HEK293 (cell line): ENCODE measurements around the gene TMEM255B.
A peak's percentile ranks its signal among the peaks of the same experiment; 100 is the strongest.

Source experiments
- CTCF ChIA-PET: fragments of 350-600 bp; formaldehyde crosslinking; extraction: SDS; loops from one replicate; lab custom pipeline; 2021; ENCODE audit warnings: antibody characterized with exemption; lab: Yijun Ruan, JAX
- POLR2A ChIA-PET: fragments of 300-600 bp; formaldehyde crosslinking; extraction: SDS; loops from one replicate; lab custom pipeline; 2020; ENCODE audit warnings: antibody characterized with exemption, inconsistent platforms; lab: Yijun Ruan, JAX
- H3K27ac ChIP-seq: fragments of 200-500 bp; sonication (Bioruptor generic); 2 replicates; pipeline ENCODE4 v1.5.1; 2014; ENCODE audit warnings: low read depth, low read length, control low read depth, inconsistent platforms; ENCODE audit errors: extremely low read depth
- H3K36me3 ChIP-seq, 2 experiments: fragments of 200-500 bp in 1 of 2; sonication (Bioruptor generic) in 1 of 2; 1 replicate in 1 of 2; 2 replicates in 1 of 2; pipeline ENCODE4 v1.5.1; 2014 to 2017; ENCODE audit warnings: inconsistent platforms in 2 of 2, low read length in 2 of 2; ENCODE audit not compliant: control insufficient read depth in 2 of 2, insufficient read depth in 1 of 2
- H3K4me1 ChIP-seq: fragments of 200-500 bp; sonication (Bioruptor generic); 2 replicates; pipeline ENCODE4 v1.5.1; 2014; ENCODE audit warnings: mild to moderate bottlenecking, low read length, inconsistent platforms; ENCODE audit not compliant: control insufficient read depth, insufficient read depth
- H3K4me3 ChIP-seq: 2 replicates; pipeline ENCODE4 v1.5.1; 2011; ENCODE audit warnings: low read depth, mild to moderate bottlenecking, control low read depth, low read length, moderate library complexity
- H3K9me3 ChIP-seq: fragments of 200-500 bp; sonication (Bioruptor generic); 2 replicates; pipeline ENCODE4 v1.5.1; 2014; ENCODE audit warnings: low read depth, low read length, inconsistent platforms; ENCODE audit not compliant: control insufficient read depth, insufficient read depth
- GLIS1 ChIP-seq: fragments of 450-650 bp; formaldehyde crosslinking; IDR thresholded peaks from 2 replicates; pipeline ENCODE4 v1.5.1; 2016; ENCODE audit warnings: missing biosample characterization, missing genetic modification characterization
- OVOL3 ChIP-seq: fragments of 450-650 bp; formaldehyde crosslinking; IDR thresholded peaks from 2 replicates; pipeline ENCODE4 v1.5.1; 2016; ENCODE audit warnings: missing biosample characterization, missing genetic modification characterization
- PRDM10 ChIP-seq: fragments of 450-650 bp; formaldehyde crosslinking; IDR thresholded peaks from 2 replicates; pipeline ENCODE4 v1.5.1; 2016; ENCODE audit warnings: missing biosample characterization, missing genetic modification characterization
- TRIM28 ChIP-seq: IDR thresholded peaks from 2 replicates; pipeline ENCODE4 v1.6.1; 2011; ENCODE audit warnings: low read length, control low read depth, borderline replicate concordance
- ZBTB11 ChIP-seq: fragments of 450-650 bp; formaldehyde crosslinking; conservative IDR thresholded peaks from 2 replicates; pipeline ENCODE4 v1.5.1; 2016; ENCODE audit warnings: low read depth, missing biosample characterization, missing genetic modification characterization
- ZBTB6 ChIP-seq: fragments of 450-650 bp; formaldehyde crosslinking; IDR thresholded peaks from 2 replicates; pipeline ENCODE4 v1.5.1; 2017; ENCODE audit warnings: missing biosample characterization, missing genetic modification characterization
- ZFHX2 ChIP-seq: fragments of 450-650 bp; formaldehyde crosslinking; conservative IDR thresholded peaks from 2 replicates; pipeline ENCODE4 v1.5.1; 2016; ENCODE audit warnings: missing biosample characterization, missing genetic modification characterization
- ZFP3 ChIP-seq: fragments of 450-650 bp; formaldehyde crosslinking; IDR thresholded peaks from 2 replicates; pipeline ENCODE4 v1.5.1; 2016; ENCODE audit warnings: low read depth, missing biosample characterization, missing genetic modification characterization
- ZFP37 ChIP-seq: fragments of 450-650 bp; formaldehyde crosslinking; IDR thresholded peaks from 2 replicates; pipeline ENCODE4 v1.5.1; 2016; ENCODE audit warnings: missing biosample characterization, missing genetic modification characterization
- ZNF112 ChIP-seq: fragments of 450-650 bp; formaldehyde crosslinking; IDR thresholded peaks from 2 replicates; pipeline ENCODE4 v1.5.0; 2017; ENCODE audit warnings: missing biosample characterization, missing genetic modification characterization
- ZNF155 ChIP-seq: fragments of 450-650 bp; formaldehyde crosslinking; IDR thresholded peaks from 2 replicates; pipeline ENCODE4 v1.5.1; 2016; ENCODE audit warnings: missing biosample characterization, missing genetic modification characterization
- ZNF274 ChIP-seq, 2 experiments: fragments of 200-500 bp in 1 of 2; fragments of 450-650 bp in 1 of 2; sonication (Bioruptor generic) in 1 of 2; formaldehyde crosslinking in 1 of 2; IDR thresholded peaks; 2 replicates each; pipeline versions ENCODE4 v1.5.1 to v1.6.1; 2014 to 2016; ENCODE audit warnings: borderline replicate concordance in 1 of 2, inconsistent platforms in 1 of 2, low read length in 1 of 2, missing biosample characterization in 1 of 2, missing genetic modification characterization in 1 of 2
- ZNF341 ChIP-seq: fragments of 450-650 bp; formaldehyde crosslinking; IDR thresholded peaks from 2 replicates; pipeline ENCODE4; 2016; ENCODE audit warnings: low read depth, missing biosample characterization, missing genetic modification characterization
- ZNF449 ChIP-seq: fragments of 450-650 bp; formaldehyde crosslinking; IDR thresholded peaks from 2 replicates; pipeline ENCODE4 v1.5.1; 2017; ENCODE audit warnings: missing biosample characterization, mild to moderate bottlenecking, missing genetic modification characterization, moderate library complexity
- ZNF473 ChIP-seq: fragments of 450-650 bp; formaldehyde crosslinking; IDR thresholded peaks from 2 replicates; pipeline ENCODE4 v1.5.1; 2017; ENCODE audit warnings: missing biosample characterization, missing genetic modification characterization
- ZNF561 ChIP-seq: fragments of 450-650 bp; IDR thresholded peaks from 2 replicates; pipeline ENCODE4 v1.5.1; 2018; ENCODE audit warnings: missing biosample characterization, missing genetic modification characterization, borderline replicate concordance
- ZNF654 ChIP-seq: fragments of 450-650 bp; formaldehyde crosslinking; IDR thresholded peaks from 2 replicates; pipeline ENCODE4 v1.5.1; 2016; ENCODE audit warnings: low read depth, missing biosample characterization, missing genetic modification characterization
- ZNF658 ChIP-seq: fragments of 450-650 bp; formaldehyde crosslinking; IDR thresholded peaks from 2 replicates; pipeline ENCODE4; 2016; ENCODE audit warnings: missing biosample characterization, missing genetic modification characterization
- ZNF704 ChIP-seq: fragments of 450-650 bp; formaldehyde crosslinking; IDR thresholded peaks from 2 replicates; pipeline ENCODE4 v1.5.1; 2016; ENCODE audit warnings: missing biosample characterization, missing genetic modification characterization

The TMEM255B gene

GRCh38 chr13:113834496-113835200 is 75.6 kb downstream of the TMEM255B start (continued):
- TF ChIP-seq ZNF274 (IDR thresholded peaks at IDR 0.05; ENCODE audit: low read length) (no peak), ZNF274 (tag by site-specific recombination; IDR thresholded peaks at IDR 0.05; ENCODE audit: borderline replicate concordance) (no peak), PRDM10 (tag by site-specific recombination) (no peak), OVOL3 (no peak), ZNF473 (tag by site-specific recombination) (no peak), ZNF449 (tag by site-specific recombination) (no peak), ZBTB11 (tag by site-specific recombination) (no peak)

GRCh38 chr13:113835461-113836270 is 76.6 kb downstream of the TMEM255B start:
- ChIA-PET CTCF (no interaction called here), POLR2A (no interaction called here)
- Histone ChIP-seq H3K9me3 (no peaks in the 10 kb centered on the region), H3K27ac (no peak overlapping the region), H3K4me3 (no peak overlapping the region), H3K36me3 (peaks cover 0 to 16% of the 10 kb centered on the region in 2 experiments; a peak in 1 of 3 replicates), H3K4me1 (peaks cover 7% of the 10 kb centered on the region)
- no peak for TF ChIP-seq PRDM10 (tag by site-specific recombination)
- peak; percentile 98 for TF ChIP-seq ZNF341 (tag by site-specific recombination)
- no peak for TF ChIP-seq ZBTB6 (tag by site-specific recombination)
- TF ChIP-seq ZNF112 (tag by site-specific recombination), result no peak
- TF ChIP-seq TRIM28, result no peak
- peak; percentile 49 for TF ChIP-seq ZFHX2 (tag by site-specific recombination)
- TF ChIP-seq ZNF654, result no peak
- TF ChIP-seq ZNF561 (tag by site-specific recombination), result no peak
- no peak for TF ChIP-seq ZNF658 (tag by site-specific recombination)
- no peak for TF ChIP-seq ZFP3
- TF ChIP-seq GLIS1 (tag by site-specific recombination), result peak; percentile 25; the same call in 1 of the 2 replicates
- no peak for TF ChIP-seq ZFP37 (tag by site-specific recombination)
- TF ChIP-seq ZNF704, result no peak
- TF ChIP-seq ZNF155 (tag by site-specific recombination), result no peak
